Type B pancreatic cell (in vitro differentiated cells): ENCODE results near the gene MICAL3. TPM values are rescaled to one million over a fixed set of nuclear protein-coding genes. Genes with fewer than 3 reads are reported as not detected.
A peak's percentile ranks its signal among the peaks of the same experiment; 100 is the strongest.
"Not testable (repeated sequence)": the region's sequence is repeated elsewhere in the genome, so short reads cannot be mapped to it uniquely, and the experiment has no call there.

ENCODE experiments used
- DNase-seq: peaks from one replicate; pipeline ENCODE4 v3.0.0; 2021; ENCODE audit warnings: mixed read lengths; ENCODE audit not compliant: unreplicated experiment; ENCODE audit errors: extremely low spot score
- H3K27ac Mint-ChIP-seq: 2 replicates; pipeline ENCODE4 v1.8.0; 2021; ENCODE audit warnings: mild to moderate bottlenecking, mixed read lengths
- H3K27me3 Mint-ChIP-seq: 2 replicates; pipeline ENCODE4 v1.8.0; 2021; ENCODE audit warnings: mixed read lengths
- H3K36me3 Mint-ChIP-seq: 2 replicates; pipeline ENCODE4 v1.8.0; 2021; ENCODE audit warnings: mixed read lengths
- H3K4me1 Mint-ChIP-seq: one replicate; pipeline ENCODE4 v1.8.0; 2021; ENCODE audit warnings: mixed read lengths; ENCODE audit not compliant: unreplicated experiment
- H3K4me3 Mint-ChIP-seq: 2 replicates; pipeline ENCODE4 v1.8.0; 2021; ENCODE audit warnings: mild to moderate bottlenecking, mixed read lengths
- H3K9me3 Mint-ChIP-seq: 2 replicates; pipeline ENCODE4 v1.8.0; 2021; ENCODE audit warnings: mixed read lengths
- CTCF ChIP-seq: fragments of 200-600 bp; sonication (generic); conservative IDR thresholded peaks from 2 replicates; pipeline ENCODE4 v1.5.0; 2021; ENCODE audit warnings: antibody characterized with exemption, mild to moderate bottlenecking
- total RNA-seq: library from RNA; stranded (reverse); gene quantifications from 2 replicates; pipeline ENCODE4 v1.2.1, GENCODE V29; 2021; ENCODE audit warnings: low replicate concordance

The MICAL3 gene
- total RNA-seq, 1 donor from 2014 or later, result 56.4 TPM

DNA sequence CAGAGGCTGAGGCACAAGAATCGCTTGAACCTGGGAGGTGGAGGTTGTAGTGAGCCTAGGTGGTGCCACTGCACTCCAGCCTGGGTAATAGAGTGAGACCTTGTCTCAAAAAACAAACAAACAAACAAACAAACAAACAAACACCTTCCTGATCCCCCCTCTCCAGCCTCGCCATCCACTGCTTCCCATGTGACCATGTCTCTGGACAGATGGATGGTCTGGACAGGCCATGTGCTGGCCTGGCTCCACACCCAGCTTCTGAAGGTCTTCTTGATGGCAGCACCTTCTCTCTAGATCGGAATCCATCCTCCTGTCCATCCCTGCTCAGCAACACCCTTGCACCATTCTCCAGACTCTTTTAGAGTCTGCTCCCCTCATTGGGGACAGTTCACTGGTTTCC, 42.8 kb upstream of the MICAL3 start:
- Mint-ChIP-seq H3K27ac (peak overlapping the region; percentile 37), H3K36me3 (no peaks in the 10 kb centered on the region), H3K27me3 (peaks cover 23% of the 10 kb centered on the region), H3K9me3 (no peaks in the 10 kb centered on the region), H3K4me1 (peaks cover 5% of the 10 kb centered on the region), H3K4me3 (no peak overlapping the region)
- TF ChIP-seq CTCF, result no peak
- DNase-seq, result no peak

- TF ChIP-seq CTCF, result no peak
- Mint-ChIP-seq H3K9me3 (no peaks in the 10 kb centered on the region), H3K27ac (no peak overlapping the region), H3K36me3 (no peaks in the 10 kb centered on the region), H3K4me1 (peaks cover 7% of the 10 kb centered on the region), H3K4me3 (no peak overlapping the region), H3K27me3 (peaks cover 23% of the 10 kb centered on the region)
- no peak for DNase-seq
Observed at GRCh38 chr22:18066181-18066859, 42.0 kb upstream of the MICAL3 start.

- no peaks in the 10 kb centered on the region for H3K9me3 Mint-ChIP-seq
- H3K27ac Mint-ChIP-seq, result no peak overlapping the region
- H3K36me3 Mint-ChIP-seq, result no peaks in the 10 kb centered on the region
- TF ChIP-seq CTCF, result no peak
- peaks cover 6% of the 10 kb centered on the region for H3K4me1 Mint-ChIP-seq
- no peak overlapping the region for H3K4me3 Mint-ChIP-seq
- DNase-seq, result no peak
- H3K27me3 Mint-ChIP-seq, result peaks cover 23% of the 10 kb centered on the region
Observed at GRCh38 chr22:18065256-18065655, 40.9 kb upstream of the MICAL3 start.

- Mint-ChIP-seq H3K4me1 (peaks cover 6% of the 10 kb centered on the region), H3K27me3 (peaks cover 23% of the 10 kb centered on the region), H3K36me3 (no peaks in the 10 kb centered on the region), H3K27ac (no peak overlapping the region), H3K4me3 (no peak overlapping the region), H3K9me3 (no peaks in the 10 kb centered on the region)
- DNase-seq, result no peak
- no peak for TF ChIP-seq CTCF
Observed at GRCh38 chr22:18064636-18065035, 40.3 kb upstream of the MICAL3 start.

GRCh38 chr22:18063715-18064114, 39.4 kb upstream of the MICAL3 start:
- not testable (repeated sequence) for H3K4me1 Mint-ChIP-seq, H3K4me3 Mint-ChIP-seq
- peaks cover 23% of the 10 kb centered on the region for H3K27me3 Mint-ChIP-seq

DNA sequence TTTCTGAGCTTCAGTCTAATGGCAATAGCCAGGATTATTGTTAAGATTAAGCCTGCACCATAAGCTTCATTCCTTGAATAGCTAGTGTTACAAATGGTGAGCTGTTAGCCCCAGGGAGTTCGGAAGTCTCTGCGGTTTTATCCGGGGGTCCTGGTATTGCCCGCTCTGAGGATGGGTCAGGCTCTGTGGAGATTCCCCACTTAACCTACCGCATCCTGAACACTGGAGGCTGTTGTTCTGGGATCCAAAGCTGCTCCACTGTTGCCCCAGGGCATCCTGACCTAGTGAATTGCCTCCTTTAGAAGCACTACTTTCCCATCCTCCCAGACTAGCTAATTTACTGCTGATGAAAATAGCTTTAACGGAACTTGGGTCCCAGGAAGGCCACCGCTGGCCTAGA, 38.9 kb upstream of the MICAL3 start:
- TF ChIP-seq CTCF, result no peak
- H3K36me3 Mint-ChIP-seq, result no peaks in the 10 kb centered on the region
- H3K4me3 Mint-ChIP-seq, result no peak overlapping the region
- no peak for DNase-seq
- H3K27ac Mint-ChIP-seq, result no peak overlapping the region
- H3K4me1 Mint-ChIP-seq, result peaks cover 6% of the 10 kb centered on the region
- H3K27me3 Mint-ChIP-seq, result peaks cover 23% of the 10 kb centered on the region
- no peaks in the 10 kb centered on the region for H3K9me3 Mint-ChIP-seq

More at GRCh38 chr22:18063715-18064114, 39.4 kb upstream of the MICAL3 start:
- H3K27ac Mint-ChIP-seq, DNase-seq, H3K36me3 Mint-ChIP-seq, H3K9me3 Mint-ChIP-seq: not testable (repeated sequence)
